Transverse colon (tissue), 4 donors: ENCODE results near the gene SLC30A7. TPM values are rescaled to one million over a fixed set of nuclear protein-coding genes. Genes with fewer than 3 reads are reported as not detected.

ENCODE experiments used
- DNase-seq: peaks from one replicate; pipeline ENCODE4 v3.0.0-alpha.2; 2019
- H3K27ac ChIP-seq, 4 donors: fragments of 200-600 bp; sonication (generic); 2 replicates each; pipeline ENCODE4 v1.5.1; 2016 to 2018; ENCODE audit warnings: inconsistent platforms in 4 of 4
- H3K27me3 ChIP-seq: fragments of 200-600 bp; sonication (generic); 2 replicates; pipeline ENCODE4 v1.5.1; 2017; ENCODE audit warnings: inconsistent platforms
- H3K36me3 ChIP-seq, 4 donors: fragments of 200-600 bp; sonication (generic); 2 replicates each; pipeline ENCODE4 v1.5.1; 2017 to 2019; ENCODE audit warnings: inconsistent platforms in 4 of 4
- H3K4me1 ChIP-seq, 4 donors: fragments of 200-600 bp; sonication (generic); 2 replicates each; pipeline ENCODE4 v1.5.1; 2017 to 2020; ENCODE audit warnings: inconsistent platforms in 4 of 4
- H3K4me3 ChIP-seq, 4 donors: fragments of 200-600 bp; sonication (generic); 1 replicate in 1 of 4; 2 replicates in 3 of 4; pipeline versions ENCODE4 v1.5.1 to v1.6.1; 2017 to 2019; ENCODE audit warnings: inconsistent platforms in 4 of 4
- H3K9me3 ChIP-seq, 2 donors: fragments of 200-600 bp; sonication (generic); 2 replicates each; pipeline ENCODE4 v1.5.1; 2017 to 2019; ENCODE audit warnings: inconsistent platforms in 2 of 2
- EP300 ChIP-seq: sonication (generic); formaldehyde crosslinking; IDR thresholded peaks from one replicate; pipeline ENCODE4 v1.6.1; 2017; ENCODE audit warnings: antibody characterized with exemption, low read depth
- POLR2A ChIP-seq: fragments of 450-650 bp; IDR thresholded peaks from one replicate; pipeline ENCODE4 v1.6.1; 2016; ENCODE audit warnings: antibody characterized with exemption, mild to moderate bottlenecking, moderate library complexity
- POLR2AphosphoS5 ChIP-seq, 3 donors: sonication (generic); formaldehyde crosslinking; IDR thresholded peaks; one replicate each; pipeline ENCODE4 v1.6.1; 2016; ENCODE audit warnings: antibody characterized with exemption in 3 of 3
- WGBS, 2 donors: methylation state at CpG; one replicate each; pipeline ENCODE4 v1.1.5; 2018; ENCODE audit warnings: low coverage in 1 of 2; 5-methylcytosine and 5-hydroxymethylcytosine counted together
- in situ Hi-C, 4 donors: fragments of 200-750 bp; cut with MboI; loops; one replicate each; pipeline versions ENCODE4 v1.15.0 to v1.15.1; 2017; ENCODE audit warnings: low sequenced_read_pairs in 3 of 4, low pct_ligation_motif_present in 1 of 4, low pct_unique_long_range_greater_than_20kb in 1 of 4
- intact Hi-C: fragments of 100-400 bp; cut with DNase I; formaldehyde crosslinking; loops from one replicate; pipeline ENCODE4 v1.15.1; 2023; ENCODE audit warnings: low total_unique reads
- total RNA-seq, 4 donors: library from RNA; depleted of rRNA; stranded (reverse); fragments of >200 nt; gene quantifications; one replicate each; pipeline ENCODE4 v1.1.0, GENCODE V29; 2016
- TF ChIP-seq, protein P1 (sequence below), 5 experiments: fragments of 200-600 bp in 3 of 5; fragments of 450-650 bp in 2 of 5; sonication (generic) in 3 of 5; IDR thresholded peaks; 1 replicate in 2 of 5; 2 replicates in 3 of 5; pipeline ENCODE4 v1.5.1; 2016 to 2017; ENCODE audit warnings: antibody characterized with exemption in 5 of 5, inconsistent platforms in 3 of 5, mild to moderate bottlenecking in 2 of 5, moderate library complexity in 1 of 5

The SLC30A7 gene
- total RNA-seq, 4 donors from 2014 or later = 10.1 to 22.7 (median 17.5) TPM

GRCh38 chr1:100953960-100954730 is 58.3 kb downstream of the SLC30A7 start:
- intact Hi-C loops (no loop called here), in situ Hi-C loops (no loop called here)
- TF ChIP-seq POLR2AphosphoS5 (IDR thresholded peaks at IDR 0.05) (no peak), EP300 (no peak), POLR2A (no peak)
- TF ChIP-seq, protein P1, sequence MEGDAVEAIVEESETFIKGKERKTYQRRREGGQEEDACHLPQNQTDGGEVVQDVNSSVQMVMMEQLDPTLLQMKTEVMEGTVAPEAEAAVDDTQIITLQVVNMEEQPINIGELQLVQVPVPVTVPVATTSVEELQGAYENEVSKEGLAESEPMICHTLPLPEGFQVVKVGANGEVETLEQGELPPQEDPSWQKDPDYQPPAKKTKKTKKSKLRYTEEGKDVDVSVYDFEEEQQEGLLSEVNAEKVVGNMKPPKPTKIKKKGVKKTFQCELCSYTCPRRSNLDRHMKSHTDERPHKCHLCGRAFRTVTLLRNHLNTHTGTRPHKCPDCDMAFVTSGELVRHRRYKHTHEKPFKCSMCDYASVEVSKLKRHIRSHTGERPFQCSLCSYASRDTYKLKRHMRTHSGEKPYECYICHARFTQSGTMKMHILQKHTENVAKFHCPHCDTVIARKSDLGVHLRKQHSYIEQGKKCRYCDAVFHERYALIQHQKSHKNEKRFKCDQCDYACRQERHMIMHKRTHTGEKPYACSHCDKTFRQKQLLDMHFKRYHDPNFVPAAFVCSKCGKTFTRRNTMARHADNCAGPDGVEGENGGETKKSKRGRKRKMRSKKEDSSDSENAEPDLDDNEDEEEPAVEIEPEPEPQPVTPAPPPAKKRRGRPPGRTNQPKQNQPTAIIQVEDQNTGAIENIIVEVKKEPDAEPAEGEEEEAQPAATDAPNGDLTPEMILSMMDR (IDR thresholded peaks at IDR 0.05) = no peak
- WGBS, 2 donors = 63 to 90% methylated on average over 2 of the region's 2 CpGs
- peaks cover 8 to 23% (median 11%) of the 10 kb centered on the region in 4 donors for H3K4me1 ChIP-seq
- no peaks in the 10 kb centered on the region for H3K9me3 ChIP-seq
- no peaks in the 10 kb centered on the region for H3K27me3 ChIP-seq
- no peak overlapping the region for H3K27ac ChIP-seq
- H3K36me3 ChIP-seq = no peaks in the 10 kb centered on the region
- no peak overlapping the region for H3K4me3 ChIP-seq
- DNase-seq = no peak

DNA sequence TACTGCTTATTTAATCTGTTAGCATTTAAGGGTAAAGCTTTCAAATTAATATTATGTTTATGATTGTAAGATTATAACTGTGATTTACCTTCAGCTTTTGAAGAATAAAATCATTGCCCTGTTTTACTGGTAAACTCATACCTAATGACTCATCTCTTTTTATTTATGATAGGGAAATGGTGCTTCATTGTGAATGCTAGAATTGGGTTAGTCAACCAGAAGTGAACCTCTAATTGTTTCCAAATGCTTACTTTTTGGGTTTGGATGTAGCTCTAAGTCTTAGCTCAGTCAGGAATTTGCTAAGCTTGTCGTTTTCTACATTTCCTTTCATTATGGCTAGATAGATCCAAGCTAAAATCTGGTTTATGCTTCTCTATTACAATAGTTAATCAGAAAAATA is 59.4 kb downstream of the SLC30A7 start:
- TF ChIP-seq EP300 = no peak

DNA sequence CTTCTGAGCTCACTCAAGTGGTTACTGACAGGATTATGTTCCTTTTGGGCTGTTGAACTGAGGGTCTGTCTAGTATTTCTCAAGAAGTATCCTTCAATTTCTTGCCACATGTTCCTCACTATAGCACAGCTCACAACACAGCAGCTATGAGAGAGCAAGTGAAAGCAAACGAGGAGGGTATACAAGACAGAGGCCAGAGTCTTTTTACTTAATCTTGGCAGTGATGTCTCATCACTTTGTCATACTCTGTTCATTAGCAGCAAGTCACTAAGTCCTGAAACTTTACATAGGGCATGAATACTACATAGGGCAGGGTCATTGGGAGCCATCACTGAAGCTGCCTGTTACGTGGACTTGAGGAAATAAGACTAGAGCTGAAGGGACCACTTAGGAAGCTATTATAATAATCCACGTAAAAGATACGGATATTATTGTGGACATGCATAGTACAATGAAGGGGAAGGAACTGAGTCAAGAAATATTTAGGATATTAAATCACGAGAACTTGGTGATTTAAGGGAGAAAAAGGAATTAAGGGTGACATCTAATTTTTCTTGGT is 63.7 kb downstream of the SLC30A7 start:
- in situ Hi-C loops (no loop called here), intact Hi-C loops (no loop called here)
- 87 to 88% methylated on average over 5 of the region's 5 CpGs for WGBS, 2 donors
- TF ChIP-seq POLR2A = no peak
- no peak overlapping the region for H3K27ac ChIP-seq
- H3K4me1 ChIP-seq = peaks cover 0 to 7% (median 0%) of the 10 kb centered on the region in 4 donors
- no peak overlapping the region for H3K4me3 ChIP-seq
- no peak for DNase-seq
- no peaks in the 10 kb centered on the region for H3K9me3 ChIP-seq
- H3K27me3 ChIP-seq = no peaks in the 10 kb centered on the region
- H3K36me3 ChIP-seq = no peaks in the 10 kb centered on the region

More for the DNA sequence above, 59.4 kb downstream of the SLC30A7 start:
- intact Hi-C loops = no loop called here
- Histone ChIP-seq H3K4me3 (no peak overlapping the region), H3K27me3 (no peaks in the 10 kb centered on the region), H3K9me3 (no peaks in the 10 kb centered on the region), H3K36me3 (no peaks in the 10 kb centered on the region), H3K4me1 (peaks cover 0 to 13% (median 0%) of the 10 kb centered on the region in 4 donors), H3K27ac (no peak overlapping the region)
- DNase-seq = no peak
- in situ Hi-C loops = no loop called here
- 64 to 88% methylated on average over 1 of the region's 1 CpG for WGBS, 2 donors

DNA sequence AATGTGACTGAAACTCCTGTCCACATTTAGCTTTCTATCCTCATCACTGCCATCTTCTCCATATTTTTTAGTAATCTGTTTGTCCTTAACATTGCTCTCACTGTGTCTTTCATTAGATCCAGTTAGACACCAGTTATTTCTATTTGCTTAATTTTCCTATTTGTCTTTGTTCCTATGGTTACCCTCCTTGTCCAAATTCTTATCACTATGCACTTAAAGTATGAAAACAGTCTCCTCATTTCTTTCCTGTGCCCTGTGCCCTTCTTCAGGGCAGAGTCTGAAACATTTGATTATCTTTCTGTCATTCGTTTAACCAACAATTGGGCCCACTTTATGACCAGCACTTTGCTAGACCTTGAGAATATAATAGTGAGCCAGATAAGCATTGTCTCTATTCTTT is 64.2 kb downstream of the SLC30A7 start:
- intact Hi-C loops = no loop called here
- H3K4me1 ChIP-seq = peaks cover 0 to 7% (median 0%) of the 10 kb centered on the region in 4 donors
- in situ Hi-C loops = no loop called here
- H3K4me3 ChIP-seq = no peak overlapping the region
- 60 to 68% methylated on average over 1 of the region's 1 CpG for WGBS, 2 donors
- H3K9me3 ChIP-seq = no peaks in the 10 kb centered on the region
- no peak overlapping the region for H3K27ac ChIP-seq
- H3K36me3 ChIP-seq = peaks cover 0 to under 1% (median 0%) of the 10 kb centered on the region in 4 donors
- TF ChIP-seq EP300 = no peak
- TF ChIP-seq, protein P1 (IDR thresholded peaks at IDR 0.05) = no peak
- no peak for TF ChIP-seq POLR2AphosphoS5 (IDR thresholded peaks at IDR 0.05)
- no peak for TF ChIP-seq POLR2A
- no peak for DNase-seq
- no peaks in the 10 kb centered on the region for H3K27me3 ChIP-seq

- no peak overlapping the region for H3K27ac ChIP-seq
- 63 to 78% methylated on average over 1 of the region's 1 CpG for WGBS, 2 donors
- in situ Hi-C loops = no loop called here
- no peaks in the 10 kb centered on the region for H3K9me3 ChIP-seq
- H3K4me1 ChIP-seq = no peaks in the 10 kb centered on the region
- DNase-seq = no peak
- no peak overlapping the region for H3K4me3 ChIP-seq
- intact Hi-C loops = no loop called here
- H3K27me3 ChIP-seq = no peaks in the 10 kb centered on the region
- TF ChIP-seq POLR2A (no peak), EP300 (no peak), POLR2AphosphoS5 (IDR thresholded peaks at IDR 0.05) (no peak)
- TF ChIP-seq, protein P1 (IDR thresholded peaks at IDR 0.05) = no peak
- H3K36me3 ChIP-seq = peaks cover 0 to 24% (median 7%) of the 10 kb centered on the region in 4 donors
These were observed 72.7 kb downstream of the SLC30A7 start for GRCh38 chr1:100968621-100969020.
